Body of pancreas (tissue), 4 donors: Measurements from ENCODE around the gene RPL32.

Experiments used
- CTCF ChIP-seq, 7 experiments: fragments of 450-650 bp in 4 of 7; fragments of 200-600 bp in 3 of 7; sonication (generic) in 3 of 7; IDR thresholded peaks; one replicate each; pipeline ENCODE4 v1.5.1; 2016 to 2019; ENCODE audit warnings: antibody characterized with exemption in 7 of 7
- POLR2A ChIP-seq, 3 donors: fragments of 450-650 bp; IDR thresholded peaks; one replicate each; pipeline ENCODE4 v1.6.1; 2016; ENCODE audit warnings: antibody characterized with exemption in 3 of 3, mild to moderate bottlenecking in 2 of 3

- TF ChIP-seq CTCF (IDR thresholded peaks at IDR 0.05) (no peak), POLR2A (IDR thresholded peaks at IDR 0.05) (no peak)
Observed at GRCh38 chr3:12884790-12885582, 43.6 kb upstream of the RPL32 start.
